Nephron progenitor cell (in vitro differentiated cells): ENCODE measurements around the gene AMBP.
A peak's percentile ranks its signal among the peaks of the same experiment; 100 is the strongest.
"Not testable (repeated sequence)": the region's sequence is repeated elsewhere in the genome, so short reads cannot be mapped to it uniquely, and the experiment has no call there.

Source experiments
- DNase-seq: peaks from one replicate; pipeline ENCODE4 v3.0.0; 2021
- H3K27ac Mint-ChIP-seq: 2 replicates; pipeline ENCODE4 v1.8.0; 2021; ENCODE audit warnings: mild to moderate bottlenecking, moderate library complexity, mixed read lengths
- H3K27me3 Mint-ChIP-seq: 2 replicates; pipeline ENCODE4 v1.8.0; 2021; ENCODE audit warnings: mild to moderate bottlenecking, low read depth, mixed read lengths; ENCODE audit not compliant: poor library complexity
- H3K36me3 Mint-ChIP-seq: 2 replicates; pipeline ENCODE4 v1.8.0; 2021; ENCODE audit warnings: low read depth, mixed read lengths
- H3K4me1 Mint-ChIP-seq: 2 replicates; pipeline ENCODE4 v1.8.0; 2021; ENCODE audit warnings: mixed read lengths
- H3K4me3 Mint-ChIP-seq: 2 replicates; pipeline ENCODE4 v1.8.0; 2021; ENCODE audit warnings: mild to moderate bottlenecking, moderate library complexity, mixed read lengths
- H3K9me3 Mint-ChIP-seq: 2 replicates; pipeline ENCODE4 v1.8.0; 2021; ENCODE audit warnings: mild to moderate bottlenecking, moderate library complexity, mixed read lengths
- CTCF ChIP-seq: fragments of 200-600 bp; sonication (generic); IDR thresholded peaks from 2 replicates; pipeline ENCODE4 v1.5.0; 2021; ENCODE audit warnings: antibody characterized with exemption

The AMBP gene

GRCh38 chr9:114046237-114046755 lies 31.8 kb downstream of the AMBP start:
- Mint-ChIP-seq H3K4me1 (no peaks in the 10 kb centered on the region), H3K27ac (no peak overlapping the region), H3K4me3 (no peak overlapping the region), H3K27me3 (no peaks in the 10 kb centered on the region), H3K36me3 (peaks cover 83% of the 10 kb centered on the region), H3K9me3 (peaks cover 28% of the 10 kb centered on the region)
- no peak for TF ChIP-seq CTCF
- no peak for DNase-seq

GRCh38 chr9:114043660-114044059 lies 34.4 kb downstream of the AMBP start:
- DNase-seq, H3K4me1 Mint-ChIP-seq, H3K27me3 Mint-ChIP-seq, H3K4me3 Mint-ChIP-seq, H3K27ac Mint-ChIP-seq: not testable (repeated sequence)
- H3K36me3 Mint-ChIP-seq, result peaks cover 77% of the 10 kb centered on the region
- H3K9me3 Mint-ChIP-seq, result peaks cover 28% of the 10 kb centered on the region

GRCh38 chr9:114039484-114039883 lies 38.6 kb downstream of the AMBP start:
- Mint-ChIP-seq H3K36me3 (peaks cover 71% of the 10 kb centered on the region), H3K27me3 (no peaks in the 10 kb centered on the region), H3K4me3 (no peak overlapping the region), H3K9me3 (peaks cover 27% of the 10 kb centered on the region), H3K27ac (no peak overlapping the region), H3K4me1 (peaks cover 13% of the 10 kb centered on the region)
- no peak for TF ChIP-seq CTCF
- DNase-seq, result no peak

- Mint-ChIP-seq H3K4me3 (no peak overlapping the region), H3K27me3 (no peaks in the 10 kb centered on the region), H3K4me1 (peaks cover 13% of the 10 kb centered on the region), H3K9me3 (peaks cover 21% of the 10 kb centered on the region), H3K36me3 (peaks cover 64% of the 10 kb centered on the region), H3K27ac (no peak overlapping the region)
- no peak for DNase-seq
- TF ChIP-seq CTCF, result no peak
Observed at GRCh38 chr9:114038724-114039313, 39.3 kb downstream of the AMBP start.

GRCh38 chr9:114037961-114038723 lies 40.0 kb downstream of the AMBP start:
- Mint-ChIP-seq H3K27ac (no peak overlapping the region), H3K9me3 (peaks cover 14% of the 10 kb centered on the region), H3K27me3 (no peaks in the 10 kb centered on the region), H3K36me3 (peaks cover 60% of the 10 kb centered on the region), H3K4me1 (peaks cover 13% of the 10 kb centered on the region), H3K4me3 (no peak overlapping the region)
- DNase-seq, result peak; percentile 59
- no peak for TF ChIP-seq CTCF

- Mint-ChIP-seq H3K27me3 (no peaks in the 10 kb centered on the region), H3K9me3 (peaks cover 9% of the 10 kb centered on the region), H3K36me3 (peaks cover 60% of the 10 kb centered on the region), H3K4me1 (peaks cover 13% of the 10 kb centered on the region), H3K27ac (no peak overlapping the region), H3K4me3 (no peak overlapping the region)
- DNase-seq, result no peak
- no peak for TF ChIP-seq CTCF
Observed at GRCh38 chr9:114037249-114037648, 40.9 kb downstream of the AMBP start.
